GM10266 (cell line): ENCODE data around the gene TFF2.

Source experiments
- DNase-seq: peaks from one replicate; pipeline ENCODE4 v3.0.0; 2012; ENCODE audit errors: extremely low spot score
- TF ChIP-seq, protein P1 (sequence below): IDR thresholded peaks from 2 replicates; pipeline ENCODE4 v1.5.1; 2012; ENCODE audit warnings: mild to moderate bottlenecking, low read depth; ENCODE audit not compliant: control insufficient read depth, insufficient read depth; ENCODE audit errors: missing control alignments

TFF2 gene, protein sequence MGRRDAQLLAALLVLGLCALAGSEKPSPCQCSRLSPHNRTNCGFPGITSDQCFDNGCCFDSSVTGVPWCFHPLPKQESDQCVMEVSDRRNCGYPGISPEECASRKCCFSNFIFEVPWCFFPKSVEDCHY

DNA sequence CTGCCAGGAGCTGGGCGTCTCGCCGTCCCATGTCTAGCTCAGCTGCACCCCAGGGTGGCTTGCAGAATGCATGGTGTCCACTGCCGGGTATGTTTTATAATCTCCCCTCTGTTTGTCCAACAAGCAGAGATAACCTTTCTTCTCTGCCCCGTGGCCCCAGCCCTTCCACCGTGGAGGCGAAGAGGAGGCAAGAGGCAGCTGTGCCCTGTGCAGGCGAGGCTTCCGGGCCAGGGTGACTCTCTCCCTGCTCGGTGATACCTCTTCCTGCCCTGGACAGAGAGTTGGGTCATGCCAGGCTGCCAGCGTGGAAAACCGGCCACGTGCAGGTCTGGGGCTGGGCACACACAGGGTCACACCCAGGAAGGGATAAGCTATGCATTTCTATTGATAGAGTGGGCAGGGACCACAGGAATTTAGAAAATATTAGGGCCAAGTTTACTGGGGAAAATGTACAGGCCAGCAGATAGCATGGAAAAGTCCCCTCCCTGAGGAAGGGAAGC lies at the start of gene TFF2:
Gene TFF2 (minus strand): TSS at position 68 of the 500 bp plus-strand sequence. CDS start 37 bp downstream, at position 31.
- TF ChIP-seq, protein P1, sequence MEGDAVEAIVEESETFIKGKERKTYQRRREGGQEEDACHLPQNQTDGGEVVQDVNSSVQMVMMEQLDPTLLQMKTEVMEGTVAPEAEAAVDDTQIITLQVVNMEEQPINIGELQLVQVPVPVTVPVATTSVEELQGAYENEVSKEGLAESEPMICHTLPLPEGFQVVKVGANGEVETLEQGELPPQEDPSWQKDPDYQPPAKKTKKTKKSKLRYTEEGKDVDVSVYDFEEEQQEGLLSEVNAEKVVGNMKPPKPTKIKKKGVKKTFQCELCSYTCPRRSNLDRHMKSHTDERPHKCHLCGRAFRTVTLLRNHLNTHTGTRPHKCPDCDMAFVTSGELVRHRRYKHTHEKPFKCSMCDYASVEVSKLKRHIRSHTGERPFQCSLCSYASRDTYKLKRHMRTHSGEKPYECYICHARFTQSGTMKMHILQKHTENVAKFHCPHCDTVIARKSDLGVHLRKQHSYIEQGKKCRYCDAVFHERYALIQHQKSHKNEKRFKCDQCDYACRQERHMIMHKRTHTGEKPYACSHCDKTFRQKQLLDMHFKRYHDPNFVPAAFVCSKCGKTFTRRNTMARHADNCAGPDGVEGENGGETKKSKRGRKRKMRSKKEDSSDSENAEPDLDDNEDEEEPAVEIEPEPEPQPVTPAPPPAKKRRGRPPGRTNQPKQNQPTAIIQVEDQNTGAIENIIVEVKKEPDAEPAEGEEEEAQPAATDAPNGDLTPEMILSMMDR = no peak
- no peak for DNase-seq

GRCh38 chr21:42400525-42400924 lies 49.7 kb upstream of the TFF2 start:
- DNase-seq = no peak
- TF ChIP-seq, protein P1 = no peak

- no peak for DNase-seq
Observed at GRCh38 chr21:42398436-42399028, 47.7 kb upstream of the TFF2 start.

GRCh38 chr21:42397746-42398394 lies 47.1 kb upstream of the TFF2 start:
- no peak for DNase-seq
- TF ChIP-seq, protein P1 = no peak

More at GRCh38 chr21:42398436-42399028, 47.7 kb upstream of the TFF2 start:
- TF ChIP-seq, protein P1 = no peak

DNA sequence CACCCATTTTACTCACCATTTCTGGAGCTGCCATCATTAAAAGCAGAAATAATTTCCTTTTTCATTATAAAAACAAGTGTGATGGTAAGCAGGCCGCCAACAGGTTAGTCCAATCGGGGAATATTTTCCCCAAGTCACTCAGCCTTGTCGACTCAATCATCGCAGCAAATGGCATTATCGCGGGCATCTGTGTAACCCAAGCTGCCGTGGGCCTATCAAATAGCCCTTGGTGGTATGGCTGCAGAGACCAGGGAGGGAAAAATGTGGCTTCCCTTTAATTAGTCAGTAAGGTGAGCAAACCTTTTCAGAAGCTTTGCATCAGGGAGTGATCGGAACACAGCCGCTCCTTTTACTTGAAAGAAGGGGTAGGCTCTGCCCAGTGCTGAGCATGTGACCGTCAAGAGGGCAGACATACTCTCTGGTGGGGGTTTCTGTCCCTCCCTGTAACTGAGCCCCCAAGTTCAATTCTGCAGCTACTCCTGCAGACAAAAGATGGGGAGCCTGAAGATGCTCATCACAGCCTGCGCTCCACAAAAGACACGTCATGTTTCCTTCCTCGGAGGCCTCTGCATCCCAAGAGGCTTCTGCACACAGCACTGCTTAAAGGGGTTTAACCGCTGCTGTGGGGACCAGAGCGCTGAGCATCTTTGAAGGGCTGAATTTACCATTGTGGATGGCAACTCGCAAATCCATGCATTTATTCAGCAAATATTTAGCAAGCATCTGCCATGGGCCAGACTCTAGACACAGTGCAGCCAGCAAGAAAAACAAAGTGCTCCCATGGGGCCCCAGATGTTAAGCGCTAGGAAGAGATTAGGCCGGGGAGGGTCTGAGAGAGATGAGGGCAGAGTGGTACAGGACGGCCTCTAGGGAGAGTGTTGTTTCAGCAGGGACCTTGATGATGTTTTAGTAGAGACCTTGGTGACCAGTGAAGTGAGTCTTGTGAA lies 46.3 kb upstream of the TFF2 start:
- TF ChIP-seq, protein P1 = no peak
- DNase-seq = no peak

DNA sequence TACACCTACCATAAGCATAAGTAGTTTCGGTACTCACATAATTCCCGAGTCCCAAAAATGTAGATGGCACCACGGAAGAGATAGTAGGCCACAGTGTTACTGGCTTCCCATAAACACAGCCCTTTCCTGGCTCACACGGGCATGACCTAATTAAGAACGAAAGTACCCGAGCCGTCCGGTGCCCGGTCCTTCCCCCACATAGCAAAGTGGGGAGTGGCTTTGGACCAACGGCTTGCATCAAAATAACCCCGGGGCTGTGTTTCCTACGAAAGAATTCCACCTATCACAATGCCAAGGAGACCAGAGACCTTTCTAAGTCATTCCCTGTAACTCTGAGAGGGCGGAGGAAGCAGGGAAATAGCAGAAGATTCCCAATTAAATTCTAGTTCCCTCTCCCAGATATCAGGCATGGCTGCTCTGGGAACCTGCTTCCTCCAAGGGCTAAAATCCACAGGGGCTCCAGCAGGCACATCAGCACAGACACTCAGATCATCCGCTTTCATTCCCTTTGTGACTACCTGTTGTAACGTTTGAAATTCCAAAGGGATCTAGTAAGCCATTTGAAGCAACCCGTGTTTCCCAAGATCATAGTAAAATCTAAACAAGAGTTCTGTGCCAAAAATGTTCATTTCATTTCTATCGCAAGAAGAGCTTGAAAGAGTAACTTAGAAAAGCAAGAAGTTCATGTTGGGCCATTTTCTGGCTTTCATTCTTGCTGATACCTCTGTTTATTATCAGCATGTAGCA lies 45.3 kb upstream of the TFF2 start, which contains the start of gene TMPRSS3:
Gene TMPRSS3 (minus strand): TSS at position 148 of the 747 bp plus-strand sequence. CDS start 635 bp downstream, outside the sequence.
- DNase-seq = no peak

More for the DNA sequence above, 45.3 kb upstream of the TFF2 start, which contains the start of gene TMPRSS3:
- TF ChIP-seq, protein P1 = no peak
